ENCODE measurements around the gene KIF1B. TPM values are rescaled to one million over a fixed set of nuclear protein-coding genes. Genes with fewer than 3 reads are reported as not detected.
"Not testable (repeated sequence)": the region's sequence is repeated elsewhere in the genome, so short reads cannot be mapped to it uniquely, and the experiment has no call there.

KIF1B gene
- total RNA-seq, 5 donors from 2014 or later (not counting 1 experiment from before 2014, with no cell fraction given): 10.3 to 15.3 (median 13.8) TPM

GRCh38 chr1:10220200-10220599, 9.8 kb downstream of the KIF1B start:
- ChIA-PET CTCF (interaction anchor here in 1 of 2 donors (0.6 to 0.7 kb wide), 2 partner anchors 15 to 17 kb away, joined by 3 read pairs; no protein-coding TSS in a partner anchor), POLR2A (interaction anchor here in 1 of 2 donors (0.6 kb wide), 1 partner anchor 236 kb away, joined by 6 read pairs; no protein-coding TSS in a partner anchor)
- Histone ChIP-seq H3K4me3 (ENCODE audit: control insufficient read depth in 1 of 2, extremely low read depth in 1 of 2, low read length in 1 of 2) (no peak overlapping the region), H3K27ac (ENCODE audit: low read length) (no peak overlapping the region), H3K4me1 (ENCODE audit: control insufficient read depth in 1 of 2, extremely low read depth in 1 of 2, insufficient read depth in 2 of 2, low read length in 2 of 2) (peaks cover 0 to 3% of the 10 kb centered on the region in 2 experiments), H3K36me3 (ENCODE audit: control insufficient read depth in 2 of 2, extremely low read depth in 1 of 2, insufficient read depth in 1 of 2, low read length in 1 of 2) (no peaks in the 10 kb centered on the region), H3K27me3 (replicated peaks in 1 of 2; ENCODE audit: control insufficient read depth in 2 of 2, extremely low read depth in 1 of 2, insufficient read depth in 2 of 2, low read length in 1 of 2) (no peaks in the 10 kb centered on the region), H3K9me3 (no peaks in the 10 kb centered on the region)
- no peaks in the 10 kb centered on the region for H3K27me3 Mint-ChIP-seq
- ATAC-seq (replicated peaks in 1 of 4) (no peak), DNase-seq (no peak)
- no peaks in the 10 kb centered on the region for H3K9me3 Mint-ChIP-seq
- H3K4me1 Mint-ChIP-seq: peaks cover 15 to 22% (median 21%) of the 10 kb centered on the region in 3 donors
- no peaks in the 10 kb centered on the region for H3K36me3 Mint-ChIP-seq
- no peak overlapping the region for H3K4me3 Mint-ChIP-seq
- H3K27ac Mint-ChIP-seq: no peak overlapping the region

- H3K4me1 ChIP-seq (ENCODE audit: control insufficient read depth in 1 of 2, extremely low read depth in 1 of 2, insufficient read depth in 2 of 2, low read length in 2 of 2); H3K27me3 ChIP-seq (replicated peaks in 1 of 2; ENCODE audit: control insufficient read depth in 2 of 2, extremely low read depth in 1 of 2, insufficient read depth in 2 of 2, low read length in 1 of 2); H3K27ac Mint-ChIP-seq; H3K4me3 ChIP-seq (ENCODE audit: control insufficient read depth in 1 of 2, extremely low read depth in 1 of 2, low read length in 1 of 2); POLR2A ChIA-PET; DNase-seq; H3K9me3 ChIP-seq; H3K4me3 Mint-ChIP-seq; H3K9me3 Mint-ChIP-seq; H3K36me3 Mint-ChIP-seq; ATAC-seq (replicated peaks in 1 of 4); H3K27ac ChIP-seq (ENCODE audit: low read length); H3K36me3 ChIP-seq (ENCODE audit: control insufficient read depth in 2 of 2, extremely low read depth in 1 of 2, insufficient read depth in 1 of 2, low read length in 1 of 2); H3K27me3 Mint-ChIP-seq: not testable (repeated sequence)
- CTCF ChIA-PET: interaction anchor here in 1 of 2 donors (0.6 kb wide), 1 partner anchor 1071 kb away, joined by 4 read pairs; no protein-coding TSS in a partner anchor
- peaks cover 14 to 22% (median 16%) of the 10 kb centered on the region in 3 donors for H3K4me1 Mint-ChIP-seq
- WGBS (ENCODE audit: insufficient coverage): 86% methylated on average over 5 of the region's 6 CpGs
These were observed 10.3 kb downstream of the KIF1B start for GRCh38 chr1:10220657-10221056.

GRCh38 chr1:10225573-10225972, 15.2 kb downstream of the KIF1B start:
- ChIA-PET CTCF (interaction anchor here (0.5 to 0.9 kb wide), 2 partner anchors 16 to 23 kb away, joined by 3 to 6 read pairs; no protein-coding TSS in a partner anchor), POLR2A (no interaction called here)
- Mint-ChIP-seq H3K9me3 (no peaks in the 10 kb centered on the region), H3K4me3 (no peak overlapping the region), H3K27ac (no peak overlapping the region), H3K27me3 (no peaks in the 10 kb centered on the region), H3K4me1 (peaks cover 0 to 8% (median 2%) of the 10 kb centered on the region in 3 donors), H3K36me3 (peaks cover 3% of the 10 kb centered on the region)
- no peak overlapping the region for H3K4me3 ChIP-seq (ENCODE audit: control insufficient read depth in 1 of 2, extremely low read depth in 1 of 2, low read length in 1 of 2)
- no peak overlapping the region for H3K27ac ChIP-seq (ENCODE audit: low read length)
- DNase-seq: no peak
- WGBS (ENCODE audit: insufficient coverage): 100% methylated on average over 1 of the region's 1 CpG
- no peaks in the 10 kb centered on the region for H3K27me3 ChIP-seq (replicated peaks in 1 of 2; ENCODE audit: control insufficient read depth in 2 of 2, extremely low read depth in 1 of 2, insufficient read depth in 2 of 2, low read length in 1 of 2)
- no peaks in the 10 kb centered on the region for H3K4me1 ChIP-seq (ENCODE audit: control insufficient read depth in 1 of 2, extremely low read depth in 1 of 2, insufficient read depth in 2 of 2, low read length in 2 of 2)
- no peak for ATAC-seq (replicated peaks in 1 of 4)
- H3K36me3 ChIP-seq (ENCODE audit: control insufficient read depth in 2 of 2, extremely low read depth in 1 of 2, insufficient read depth in 1 of 2, low read length in 1 of 2): no peaks in the 10 kb centered on the region
- no peaks in the 10 kb centered on the region for H3K9me3 ChIP-seq

- no peak for ATAC-seq (replicated peaks in 1 of 4)
- no peak for DNase-seq
- Histone ChIP-seq H3K4me1 (ENCODE audit: control insufficient read depth in 1 of 2, extremely low read depth in 1 of 2, insufficient read depth in 2 of 2, low read length in 2 of 2) (no peaks in the 10 kb centered on the region), H3K27me3 (replicated peaks in 1 of 2; ENCODE audit: control insufficient read depth in 2 of 2, extremely low read depth in 1 of 2, insufficient read depth in 2 of 2, low read length in 1 of 2) (no peaks in the 10 kb centered on the region), H3K4me3 (ENCODE audit: control insufficient read depth in 1 of 2, extremely low read depth in 1 of 2, low read length in 1 of 2) (no peak overlapping the region), H3K9me3 (no peaks in the 10 kb centered on the region), H3K27ac (ENCODE audit: low read length) (no peak overlapping the region), H3K36me3 (ENCODE audit: control insufficient read depth in 2 of 2, extremely low read depth in 1 of 2, insufficient read depth in 1 of 2, low read length in 1 of 2) (no peaks in the 10 kb centered on the region)
- Mint-ChIP-seq H3K4me3 (no peak overlapping the region), H3K9me3 (no peaks in the 10 kb centered on the region), H3K27ac (no peak overlapping the region), H3K36me3 (peaks cover 3% of the 10 kb centered on the region), H3K4me1 (peaks cover 0 to 8% (median 2%) of the 10 kb centered on the region in 3 donors), H3K27me3 (no peaks in the 10 kb centered on the region)
- WGBS (ENCODE audit: insufficient coverage): 100% methylated on average over 1 of the region's 2 CpGs
- POLR2A ChIA-PET: no interaction called here
- CTCF ChIA-PET: interaction anchor here in 1 of 2 donors (0.6 kb wide), 1 partner anchor 730 kb away, joined by 3 read pairs; no protein-coding TSS in a partner anchor
These were observed 18.2 kb downstream of the KIF1B start for GRCh38 chr1:10228528-10228927.

- Histone ChIP-seq H3K9me3 (no peaks in the 10 kb centered on the region), H3K4me1 (ENCODE audit: control insufficient read depth in 1 of 2, extremely low read depth in 1 of 2, insufficient read depth in 2 of 2, low read length in 2 of 2) (no peaks in the 10 kb centered on the region), H3K27ac (ENCODE audit: low read length) (no peak overlapping the region), H3K27me3 (replicated peaks in 1 of 2; ENCODE audit: control insufficient read depth in 2 of 2, extremely low read depth in 1 of 2, insufficient read depth in 2 of 2, low read length in 1 of 2) (no peaks in the 10 kb centered on the region), H3K4me3 (ENCODE audit: control insufficient read depth in 1 of 2, extremely low read depth in 1 of 2, low read length in 1 of 2) (no peak overlapping the region), H3K36me3 (ENCODE audit: control insufficient read depth in 2 of 2, extremely low read depth in 1 of 2, insufficient read depth in 1 of 2, low read length in 1 of 2) (no peaks in the 10 kb centered on the region)
- ChIA-PET CTCF (no interaction called here), POLR2A (no interaction called here)
- no peak for DNase-seq
- ATAC-seq (replicated peaks in 1 of 4): no peak
- no peaks in the 10 kb centered on the region for H3K27me3 Mint-ChIP-seq
- H3K27ac Mint-ChIP-seq: no peak overlapping the region
- H3K36me3 Mint-ChIP-seq: peaks cover 3% of the 10 kb centered on the region
- peaks cover 0 to 8% (median 2%) of the 10 kb centered on the region in 3 donors for H3K4me1 Mint-ChIP-seq
- no peaks in the 10 kb centered on the region for H3K9me3 Mint-ChIP-seq
- H3K4me3 Mint-ChIP-seq: no peak overlapping the region
- WGBS (ENCODE audit: insufficient coverage): 80% methylated on average over 1 of the region's 5 CpGs
These were observed 19.5 kb downstream of the KIF1B start for GRCh38 chr1:10229903-10230302.

GRCh38 chr1:10232163-10232562, 21.8 kb downstream of the KIF1B start:
- Mint-ChIP-seq H3K4me3 (no peak overlapping the region), H3K4me1 (peaks cover 0 to 6% (median 0%) of the 10 kb centered on the region in 3 donors), H3K36me3 (peaks cover 8% of the 10 kb centered on the region), H3K27ac (no peak overlapping the region), H3K9me3 (no peaks in the 10 kb centered on the region), H3K27me3 (no peaks in the 10 kb centered on the region)
- no peaks in the 10 kb centered on the region for H3K9me3 ChIP-seq
- DNase-seq (no peak), ATAC-seq (replicated peaks in 1 of 4) (no peak)
- ChIA-PET POLR2A (no interaction called here), CTCF (no interaction called here)
- WGBS (ENCODE audit: insufficient coverage): 100% methylated on average over 3 of the region's 5 CpGs
- no peaks in the 10 kb centered on the region for H3K4me1 ChIP-seq (ENCODE audit: control insufficient read depth in 1 of 2, extremely low read depth in 1 of 2, insufficient read depth in 2 of 2, low read length in 2 of 2)
- H3K27me3 ChIP-seq (replicated peaks in 1 of 2; ENCODE audit: control insufficient read depth in 2 of 2, extremely low read depth in 1 of 2, insufficient read depth in 2 of 2, low read length in 1 of 2): no peaks in the 10 kb centered on the region
- H3K36me3 ChIP-seq (ENCODE audit: control insufficient read depth in 2 of 2, extremely low read depth in 1 of 2, insufficient read depth in 1 of 2, low read length in 1 of 2): no peaks in the 10 kb centered on the region
- no peak overlapping the region for H3K27ac ChIP-seq (ENCODE audit: low read length)
- no peak overlapping the region for H3K4me3 ChIP-seq (ENCODE audit: control insufficient read depth in 1 of 2, extremely low read depth in 1 of 2, low read length in 1 of 2)
